ENCODE measurements around the gene GALNT2.

- TF ChIP-seq, protein P1, sequence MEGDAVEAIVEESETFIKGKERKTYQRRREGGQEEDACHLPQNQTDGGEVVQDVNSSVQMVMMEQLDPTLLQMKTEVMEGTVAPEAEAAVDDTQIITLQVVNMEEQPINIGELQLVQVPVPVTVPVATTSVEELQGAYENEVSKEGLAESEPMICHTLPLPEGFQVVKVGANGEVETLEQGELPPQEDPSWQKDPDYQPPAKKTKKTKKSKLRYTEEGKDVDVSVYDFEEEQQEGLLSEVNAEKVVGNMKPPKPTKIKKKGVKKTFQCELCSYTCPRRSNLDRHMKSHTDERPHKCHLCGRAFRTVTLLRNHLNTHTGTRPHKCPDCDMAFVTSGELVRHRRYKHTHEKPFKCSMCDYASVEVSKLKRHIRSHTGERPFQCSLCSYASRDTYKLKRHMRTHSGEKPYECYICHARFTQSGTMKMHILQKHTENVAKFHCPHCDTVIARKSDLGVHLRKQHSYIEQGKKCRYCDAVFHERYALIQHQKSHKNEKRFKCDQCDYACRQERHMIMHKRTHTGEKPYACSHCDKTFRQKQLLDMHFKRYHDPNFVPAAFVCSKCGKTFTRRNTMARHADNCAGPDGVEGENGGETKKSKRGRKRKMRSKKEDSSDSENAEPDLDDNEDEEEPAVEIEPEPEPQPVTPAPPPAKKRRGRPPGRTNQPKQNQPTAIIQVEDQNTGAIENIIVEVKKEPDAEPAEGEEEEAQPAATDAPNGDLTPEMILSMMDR (IDR thresholded peaks at IDR 0.05; ENCODE audit: low read length), result no peak
- TF ChIP-seq EZH2 (optimal IDR thresholded peaks at IDR 0.05; ENCODE audit: low read depth, low read length), result no peak
Measured at GRCh38 chr1:230170153-230170547, 103.1 kb downstream of the GALNT2 start.

Measured in MM.1S (cell line).